Measurements from ENCODE around the gene ENTPD8. TPM values are rescaled to one million over a fixed set of nuclear protein-coding genes. Genes with fewer than 3 reads are reported as not detected.
"Not testable (repeated sequence)": the region's sequence is repeated elsewhere in the genome, so short reads cannot be mapped to it uniquely, and the experiment has no call there.

The ENTPD8 gene
- total RNA-seq, 2 donors from 2014 or later, result 0.33 to 0.75 TPM

- TF ChIP-seq, protein P1, sequence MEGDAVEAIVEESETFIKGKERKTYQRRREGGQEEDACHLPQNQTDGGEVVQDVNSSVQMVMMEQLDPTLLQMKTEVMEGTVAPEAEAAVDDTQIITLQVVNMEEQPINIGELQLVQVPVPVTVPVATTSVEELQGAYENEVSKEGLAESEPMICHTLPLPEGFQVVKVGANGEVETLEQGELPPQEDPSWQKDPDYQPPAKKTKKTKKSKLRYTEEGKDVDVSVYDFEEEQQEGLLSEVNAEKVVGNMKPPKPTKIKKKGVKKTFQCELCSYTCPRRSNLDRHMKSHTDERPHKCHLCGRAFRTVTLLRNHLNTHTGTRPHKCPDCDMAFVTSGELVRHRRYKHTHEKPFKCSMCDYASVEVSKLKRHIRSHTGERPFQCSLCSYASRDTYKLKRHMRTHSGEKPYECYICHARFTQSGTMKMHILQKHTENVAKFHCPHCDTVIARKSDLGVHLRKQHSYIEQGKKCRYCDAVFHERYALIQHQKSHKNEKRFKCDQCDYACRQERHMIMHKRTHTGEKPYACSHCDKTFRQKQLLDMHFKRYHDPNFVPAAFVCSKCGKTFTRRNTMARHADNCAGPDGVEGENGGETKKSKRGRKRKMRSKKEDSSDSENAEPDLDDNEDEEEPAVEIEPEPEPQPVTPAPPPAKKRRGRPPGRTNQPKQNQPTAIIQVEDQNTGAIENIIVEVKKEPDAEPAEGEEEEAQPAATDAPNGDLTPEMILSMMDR (conservative IDR thresholded peaks at IDR 0.05), result no peak
- no peaks in the 10 kb centered on the region for H3K4me1 Mint-ChIP-seq
- peaks cover 2% of the 10 kb centered on the region for H3K36me3 Mint-ChIP-seq (ENCODE audit: low read depth)
- no peak overlapping the region for H3K27ac ChIP-seq (ENCODE audit: low read depth, low read length)
- no peak overlapping the region for H3K9ac ChIP-seq (ENCODE audit: extremely low read depth, low read length, poor library complexity, severe bottlenecking)
- no peaks in the 10 kb centered on the region for H3K27me3 ChIP-seq (ENCODE audit: control insufficient read depth, insufficient read depth, low read length, poor library complexity, severe bottlenecking)
- no peak overlapping the region for H3K27ac Mint-ChIP-seq
- H3K27me3 Mint-ChIP-seq (ENCODE audit: insufficient read depth), result peaks cover 3% of the 10 kb centered on the region
- no peaks in the 10 kb centered on the region for H3K4me1 ChIP-seq (ENCODE audit: control insufficient read depth, insufficient read depth, low read length)
- peaks cover 2% of the 10 kb centered on the region for H3K9me3 ChIP-seq (ENCODE audit: control insufficient read depth, low read length)
- no peak for DNase-seq
- no peak overlapping the region for H3K4me3 ChIP-seq (ENCODE audit: low read length)
- peaks cover 30% of the 10 kb centered on the region for H3K9me3 Mint-ChIP-seq
- H3K4me3 Mint-ChIP-seq, result no peak overlapping the region
- H3K36me3 ChIP-seq (ENCODE audit: control insufficient read depth, insufficient read depth, low read length), result no peaks in the 10 kb centered on the region
- 90 to 100% methylated on average over 1 to 6 of the region's 7 CpGs for WGBS, 2 experiments (ENCODE audit: insufficient coverage in 1 of 2, insufficient read length in 1 of 2)
Measured at GRCh38 chr9:137470785-137471184, 29.6 kb upstream of the ENTPD8 start.

DNA sequence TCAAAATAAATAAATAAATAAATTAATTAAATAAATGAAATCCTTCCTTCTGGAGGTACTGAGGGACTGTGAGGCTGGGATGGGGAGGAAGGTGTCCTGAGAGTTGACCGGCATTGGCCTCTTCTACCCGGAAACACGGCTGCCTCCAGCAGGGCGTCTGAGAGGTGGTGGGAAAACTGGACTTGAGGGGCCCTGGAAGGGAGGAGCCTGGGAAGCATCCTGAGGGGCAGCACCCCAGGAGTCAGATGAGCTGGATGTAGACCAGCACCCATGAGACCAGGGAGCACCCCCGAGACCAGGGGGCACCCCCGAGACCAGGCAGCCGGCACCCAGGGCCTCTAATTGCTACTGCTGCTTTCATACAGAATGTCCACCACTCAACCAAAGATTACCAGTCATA is 26.7 kb upstream of the ENTPD8 start:
- no peaks in the 10 kb centered on the region for H3K4me1 Mint-ChIP-seq
- no peak for DNase-seq

GRCh38 chr9:137467161-137467581 is 26.0 kb upstream of the ENTPD8 start:
- TF ChIP-seq, protein P1 (conservative IDR thresholded peaks at IDR 0.05), result no peak
- no peak overlapping the region for H3K9ac ChIP-seq (ENCODE audit: extremely low read depth, low read length, poor library complexity, severe bottlenecking)
- Mint-ChIP-seq H3K4me3 (no peak overlapping the region), H3K9me3 (peaks cover 2% of the 10 kb centered on the region), H3K27me3 (ENCODE audit: insufficient read depth) (peaks cover 17% of the 10 kb centered on the region), H3K4me1 (no peaks in the 10 kb centered on the region), H3K27ac (no peak overlapping the region), H3K36me3 (ENCODE audit: low read depth) (no peaks in the 10 kb centered on the region)
- no peak overlapping the region for H3K27ac ChIP-seq (ENCODE audit: low read depth, low read length)
- 91 to 94% methylated on average over 10 to 16 of the region's 16 CpGs for WGBS, 2 experiments (ENCODE audit: insufficient coverage in 1 of 2, insufficient read length in 1 of 2)
- H3K36me3 ChIP-seq (ENCODE audit: control insufficient read depth, insufficient read depth, low read length), result no peaks in the 10 kb centered on the region
- no peaks in the 10 kb centered on the region for H3K27me3 ChIP-seq (ENCODE audit: control insufficient read depth, insufficient read depth, low read length, poor library complexity, severe bottlenecking)
- no peaks in the 10 kb centered on the region for H3K9me3 ChIP-seq (ENCODE audit: control insufficient read depth, low read length)
- H3K4me3 ChIP-seq (ENCODE audit: low read length), result no peak overlapping the region
- H3K4me1 ChIP-seq (ENCODE audit: control insufficient read depth, insufficient read depth, low read length), result no peaks in the 10 kb centered on the region
- DNase-seq, result no peak

More for the DNA sequence above, 26.7 kb upstream of the ENTPD8 start:
- Histone ChIP-seq H3K4me3 (ENCODE audit: low read length) (no peak overlapping the region), H3K27me3 (ENCODE audit: control insufficient read depth, insufficient read depth, low read length, poor library complexity, severe bottlenecking) (no peaks in the 10 kb centered on the region), H3K36me3 (ENCODE audit: control insufficient read depth, insufficient read depth, low read length) (no peaks in the 10 kb centered on the region), H3K4me1 (ENCODE audit: control insufficient read depth, insufficient read depth, low read length) (no peaks in the 10 kb centered on the region), H3K9ac (ENCODE audit: extremely low read depth, low read length, poor library complexity, severe bottlenecking) (no peak overlapping the region), H3K9me3 (ENCODE audit: control insufficient read depth, low read length) (no peaks in the 10 kb centered on the region), H3K27ac (ENCODE audit: low read depth, low read length) (no peak overlapping the region)
- TF ChIP-seq, protein P1 (conservative IDR thresholded peaks at IDR 0.05), result no peak
- H3K27me3 Mint-ChIP-seq (ENCODE audit: insufficient read depth), result peaks cover 14% of the 10 kb centered on the region
- no peak overlapping the region for H3K27ac Mint-ChIP-seq
- H3K36me3 Mint-ChIP-seq (ENCODE audit: low read depth), result no peaks in the 10 kb centered on the region
- no peak overlapping the region for H3K4me3 Mint-ChIP-seq
- peaks cover 4% of the 10 kb centered on the region for H3K9me3 Mint-ChIP-seq
- 92 to 100% methylated on average over 4 to 7 of the region's 7 CpGs for WGBS, 2 experiments (ENCODE audit: insufficient coverage in 1 of 2, insufficient read length in 1 of 2)

DNA sequence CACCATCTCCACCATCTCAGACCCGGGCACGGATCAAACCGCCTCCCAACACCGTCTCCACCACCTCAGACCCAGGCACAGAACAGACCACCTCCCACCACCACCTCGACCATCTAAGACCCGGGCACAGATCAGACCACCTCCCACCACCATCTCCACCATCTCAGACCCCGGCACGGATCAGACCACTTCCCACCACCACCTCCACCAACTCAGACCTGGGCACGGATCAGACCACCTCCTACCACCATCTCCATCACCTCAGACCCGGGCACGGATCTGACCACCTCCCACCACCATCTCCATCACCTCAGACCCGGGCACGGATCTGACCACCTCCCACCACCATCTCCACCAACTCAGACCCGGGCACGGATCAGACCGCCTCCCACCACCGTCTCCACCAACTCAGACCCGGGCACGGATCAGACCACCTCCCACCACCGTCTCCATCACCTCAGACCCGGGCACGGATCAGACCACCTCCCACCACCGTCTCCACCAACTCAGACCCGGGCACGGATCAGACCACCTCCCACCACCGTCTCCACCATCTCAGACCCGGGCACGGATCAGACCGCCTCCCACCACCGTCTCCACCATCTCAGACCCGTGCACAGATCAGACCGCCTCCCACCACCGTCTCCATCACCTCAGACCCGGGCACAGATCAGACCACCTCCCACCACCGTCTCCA is 25.4 kb upstream of the ENTPD8 start:
- not testable (repeated sequence) for H3K4me3 ChIP-seq (ENCODE audit: low read length); H3K36me3 Mint-ChIP-seq (ENCODE audit: low read depth); H3K9me3 Mint-ChIP-seq; H3K36me3 ChIP-seq (ENCODE audit: control insufficient read depth, insufficient read depth, low read length); H3K9me3 ChIP-seq (ENCODE audit: control insufficient read depth, low read length); H3K4me3 Mint-ChIP-seq; DNase-seq; H3K9ac ChIP-seq (ENCODE audit: extremely low read depth, low read length, poor library complexity, severe bottlenecking); H3K27me3 ChIP-seq (ENCODE audit: control insufficient read depth, insufficient read depth, low read length, poor library complexity, severe bottlenecking); H3K27ac ChIP-seq (ENCODE audit: low read depth, low read length); H3K4me1 ChIP-seq (ENCODE audit: control insufficient read depth, insufficient read depth, low read length); H3K27ac Mint-ChIP-seq; H3K4me1 Mint-ChIP-seq
- H3K27me3 Mint-ChIP-seq (ENCODE audit: insufficient read depth), result peaks cover 22% of the 10 kb centered on the region
- WGBS, 2 experiments (ENCODE audit: insufficient coverage in 1 of 2, insufficient read length in 1 of 2), result 93 to 100% methylated on average over 3 to 35 of the region's 35 CpGs
